Measurements from ENCODE around the gene PC. TPM values are rescaled to one million over a fixed set of nuclear protein-coding genes. Genes with fewer than 3 reads are reported as not detected.

Gene PC
- total RNA-seq, 1 donor from 2014 or later = 4.7 TPM

DNA sequence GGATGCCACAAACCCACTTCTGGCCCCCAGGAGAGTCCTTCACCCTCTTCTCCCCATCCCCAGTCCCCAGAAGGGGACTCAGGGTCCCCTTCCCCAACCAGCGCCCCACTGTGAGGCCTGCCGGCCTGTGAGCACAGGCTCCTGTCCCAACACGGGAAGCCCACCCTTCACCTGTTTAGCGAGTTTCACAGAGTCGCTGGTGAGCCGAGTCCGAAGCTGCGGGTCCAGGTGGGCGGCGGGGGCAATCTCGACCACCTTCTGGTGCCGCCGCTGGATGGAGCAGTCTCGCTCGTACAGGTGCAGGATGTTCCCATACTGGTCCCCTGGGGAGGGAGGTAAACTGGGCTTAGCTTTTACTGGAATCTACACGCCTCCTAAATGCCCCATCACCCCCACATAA, 88.1 kb downstream of the PC start:
- DNase-seq (ENCODE audit: low read depth) = no peak
- TF ChIP-seq, protein P1, sequence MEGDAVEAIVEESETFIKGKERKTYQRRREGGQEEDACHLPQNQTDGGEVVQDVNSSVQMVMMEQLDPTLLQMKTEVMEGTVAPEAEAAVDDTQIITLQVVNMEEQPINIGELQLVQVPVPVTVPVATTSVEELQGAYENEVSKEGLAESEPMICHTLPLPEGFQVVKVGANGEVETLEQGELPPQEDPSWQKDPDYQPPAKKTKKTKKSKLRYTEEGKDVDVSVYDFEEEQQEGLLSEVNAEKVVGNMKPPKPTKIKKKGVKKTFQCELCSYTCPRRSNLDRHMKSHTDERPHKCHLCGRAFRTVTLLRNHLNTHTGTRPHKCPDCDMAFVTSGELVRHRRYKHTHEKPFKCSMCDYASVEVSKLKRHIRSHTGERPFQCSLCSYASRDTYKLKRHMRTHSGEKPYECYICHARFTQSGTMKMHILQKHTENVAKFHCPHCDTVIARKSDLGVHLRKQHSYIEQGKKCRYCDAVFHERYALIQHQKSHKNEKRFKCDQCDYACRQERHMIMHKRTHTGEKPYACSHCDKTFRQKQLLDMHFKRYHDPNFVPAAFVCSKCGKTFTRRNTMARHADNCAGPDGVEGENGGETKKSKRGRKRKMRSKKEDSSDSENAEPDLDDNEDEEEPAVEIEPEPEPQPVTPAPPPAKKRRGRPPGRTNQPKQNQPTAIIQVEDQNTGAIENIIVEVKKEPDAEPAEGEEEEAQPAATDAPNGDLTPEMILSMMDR (conservative IDR thresholded peaks at IDR 0.05; ENCODE audit: low read depth, low read length) = no peak
- no peak overlapping the region for H3K4me3 ChIP-seq (ENCODE audit: low read depth, low read length)

DNA sequence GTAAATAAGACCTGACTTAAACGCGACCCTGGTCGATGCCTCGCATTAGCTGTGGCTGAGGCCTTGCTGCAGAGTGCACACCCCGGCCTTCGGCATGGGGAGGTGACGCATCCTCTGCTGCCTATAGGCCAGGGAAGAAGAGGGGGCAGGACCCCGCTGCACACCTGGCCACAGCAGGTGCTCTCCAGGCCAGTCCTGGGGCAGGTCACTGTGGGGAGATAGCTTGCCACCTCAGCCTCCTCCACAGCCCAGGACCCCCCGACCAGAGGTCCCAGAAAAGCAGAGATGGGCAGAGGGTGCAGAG, 88.7 kb downstream of the PC start:
- TF ChIP-seq, protein P1 (conservative IDR thresholded peaks at IDR 0.05; ENCODE audit: low read depth, low read length) = no peak
- H3K4me3 ChIP-seq (ENCODE audit: low read depth, low read length) = no peak overlapping the region
- no peak for DNase-seq (ENCODE audit: low read depth)

DNA sequence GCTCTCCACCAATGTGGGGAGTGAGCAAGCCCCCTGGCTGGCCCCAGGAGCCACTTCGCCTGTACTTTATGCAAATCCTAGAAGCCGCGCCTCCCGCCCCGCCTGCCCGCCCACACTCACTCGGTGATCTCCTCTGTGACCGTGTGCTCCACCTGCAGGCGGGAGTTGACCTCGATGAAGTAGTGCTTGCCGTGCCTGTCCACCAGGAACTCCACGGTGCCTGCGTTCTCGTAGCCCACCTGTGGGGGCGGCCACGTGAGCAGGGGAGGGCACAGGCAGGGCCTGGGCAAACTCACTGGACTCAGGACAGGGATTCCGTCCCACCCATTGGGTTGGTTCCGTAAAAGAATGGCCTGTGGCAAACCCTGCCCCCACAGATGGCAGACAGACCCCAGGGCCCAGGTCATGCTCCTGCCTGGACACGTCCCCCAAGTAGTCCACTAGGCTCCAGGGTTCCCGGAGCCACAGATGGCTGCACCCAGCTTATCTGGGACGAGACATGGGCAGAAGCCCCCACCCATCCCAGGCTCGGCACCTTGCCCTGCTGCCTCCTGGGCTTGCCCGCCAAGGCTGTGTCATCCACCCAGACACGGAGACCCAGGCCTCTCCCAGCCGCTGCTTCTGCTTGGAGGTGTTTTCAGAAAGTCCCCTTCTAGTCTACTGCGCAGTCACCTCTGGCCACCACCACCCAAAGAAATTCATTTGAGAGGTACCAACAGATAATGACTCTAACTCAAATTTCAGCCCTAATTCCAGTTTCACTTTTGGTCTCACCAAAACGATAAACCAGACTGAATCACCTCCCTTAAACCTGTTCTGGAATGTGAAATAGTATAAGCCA, 89.2 kb downstream of the PC start:
- DNase-seq (ENCODE audit: low read depth) = no peak
- TF ChIP-seq, protein P1 (conservative IDR thresholded peaks at IDR 0.05; ENCODE audit: low read depth, low read length) = peak; percentile 15

DNA sequence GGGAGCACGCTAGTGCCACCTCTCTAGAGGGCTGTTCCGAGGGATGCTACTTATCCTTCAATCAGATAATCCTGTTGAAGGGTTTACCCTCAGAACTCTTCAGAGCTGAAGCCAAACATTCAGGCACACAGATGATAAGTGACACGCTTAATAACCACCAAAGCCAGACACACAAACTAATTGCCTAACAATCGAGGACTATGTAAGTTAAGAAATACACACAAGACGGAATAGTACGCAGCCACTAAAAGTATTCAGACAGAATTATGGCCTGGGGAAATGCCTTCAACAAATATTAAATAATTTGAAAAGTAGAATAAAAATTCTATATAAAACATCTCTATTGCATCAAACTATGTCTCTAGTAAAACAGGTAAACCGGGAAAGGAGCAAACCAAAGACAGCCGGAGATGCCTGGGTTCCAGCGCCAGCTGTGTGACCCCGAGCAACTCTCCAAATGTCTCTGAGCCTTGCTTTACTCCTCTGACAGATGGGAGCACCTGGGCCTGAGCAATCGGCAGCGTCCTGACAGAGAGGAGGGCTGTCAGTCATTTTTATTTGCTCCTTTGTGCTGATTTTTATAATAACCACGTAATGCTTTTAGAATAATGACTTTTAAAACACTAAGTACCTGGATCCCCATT, 90.0 kb downstream of the PC start:
- H3K4me3 ChIP-seq (ENCODE audit: low read depth, low read length) = no peak overlapping the region
- TF ChIP-seq, protein P1 (conservative IDR thresholded peaks at IDR 0.05; ENCODE audit: low read depth, low read length) = no peak
- DNase-seq (ENCODE audit: low read depth) = no peak

More for the DNA sequence above, 89.2 kb downstream of the PC start:
- H3K4me3 ChIP-seq (ENCODE audit: low read depth, low read length) = no peak overlapping the region

DNA sequence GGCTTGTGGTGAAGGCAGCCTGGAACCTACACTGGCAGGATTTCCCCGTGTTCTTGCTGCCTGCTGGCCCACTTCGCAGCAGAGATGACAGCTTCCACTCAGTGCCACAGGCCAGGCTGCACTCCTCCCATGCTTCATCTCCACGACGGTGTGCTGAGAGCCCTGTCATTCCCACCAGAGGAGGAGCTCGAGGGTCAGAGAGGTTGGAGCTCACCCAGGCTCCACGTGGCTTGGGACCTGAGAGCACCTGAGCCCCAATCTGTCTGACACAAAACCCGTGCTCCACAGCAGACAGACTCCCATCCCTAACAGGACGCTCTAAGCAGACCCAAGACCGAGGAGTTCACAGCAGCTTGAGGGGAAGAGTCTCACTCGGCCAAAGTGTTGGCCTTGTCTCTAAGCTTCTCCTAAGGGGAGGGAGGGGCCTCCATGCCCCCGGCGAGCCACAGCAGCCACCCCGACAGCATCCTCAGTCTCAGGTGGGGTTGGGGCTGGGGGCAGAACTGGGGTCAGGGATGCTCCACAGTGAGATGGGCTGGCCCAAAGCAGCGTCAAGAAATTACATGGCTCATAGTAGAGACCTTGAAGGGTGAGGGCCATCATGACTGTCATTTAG, 90.7 kb downstream of the PC start:
- DNase-seq (ENCODE audit: low read depth) = no peak
- H3K4me3 ChIP-seq (ENCODE audit: low read depth, low read length) = no peak overlapping the region
- TF ChIP-seq, protein P1 (conservative IDR thresholded peaks at IDR 0.05; ENCODE audit: low read depth, low read length) = peak; percentile 13

DNA sequence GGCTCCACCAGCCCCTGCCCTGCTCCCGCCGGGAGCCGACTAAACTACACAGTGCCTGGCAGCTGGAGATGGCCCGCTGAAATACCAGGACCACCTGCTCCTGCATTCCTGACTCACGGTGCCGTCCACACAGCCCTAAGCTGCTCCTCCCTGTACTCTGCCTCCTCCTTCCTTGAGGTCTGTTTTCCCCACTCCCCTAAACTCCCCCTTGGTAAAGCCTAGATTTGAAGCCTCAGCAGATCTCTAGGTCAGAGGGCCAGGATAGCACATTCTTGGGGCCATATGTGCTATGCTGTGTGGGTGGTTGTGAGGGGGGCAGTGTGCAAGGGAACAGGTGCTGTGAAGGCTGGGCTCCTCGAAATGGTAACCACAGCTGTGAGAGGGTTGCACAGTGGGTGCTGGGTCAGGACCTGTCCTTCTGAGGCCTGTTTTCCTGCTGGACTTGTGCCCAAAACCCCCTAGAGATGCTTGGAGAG, 91.6 kb downstream of the PC start:
- no peak overlapping the region for H3K4me3 ChIP-seq (ENCODE audit: low read depth, low read length)
- TF ChIP-seq, protein P1 (conservative IDR thresholded peaks at IDR 0.05; ENCODE audit: low read depth, low read length) = no peak
- no peak for DNase-seq (ENCODE audit: low read depth)

Data from epithelial cell of proximal tubule (primary cell).